IMR-90 (cell line): ENCODE results near the gene NPPA. TPM values are rescaled to one million over a fixed set of nuclear protein-coding genes. Genes with fewer than 3 reads are reported as not detected.
A peak's percentile ranks its signal among the peaks of the same experiment; 100 is the strongest.

Experiments used
- ATAC-seq: fragments of 200-7000 bp; cut with Tn5 transposase; 2 replicates; pipeline ENCODE4 v1.9.1; 2020; ENCODE audit warnings: low read depth, mild to moderate bottlenecking, moderate library complexity
- BruUV-seq: library from RNA; stranded (reverse); fragments of 400-500 nt; replicated peaks from 2 replicates; lab custom pipeline; 2021; lab: Mats Ljungman, UMichigan
- CTCF ChIA-PET: fragments of 300-600 bp; formaldehyde crosslinking; extraction: SDS; loops from one replicate; lab custom pipeline; 2021; ENCODE audit warnings: antibody characterized with exemption; lab: Yijun Ruan, JAX
- POLR2A ChIA-PET: fragments of 300-600 bp; sonication (Branson Sonifier 250); formaldehyde crosslinking; loops from one replicate; lab custom pipeline; 2022; ENCODE audit warnings: antibody characterized with exemption; ENCODE audit not compliant: unreplicated experiment; lab: Charles Lee
- DNase-seq: peaks from one replicate; pipeline ENCODE4 v3.0.0; 2013
- H2AFZ ChIP-seq: replicated peaks from 2 replicates; pipeline ENCODE3; 2013; ENCODE audit warnings: low read length, mild to moderate bottlenecking; ENCODE audit not compliant: poor library complexity
- H2AK5ac ChIP-seq: 2 replicates; pipeline ENCODE4 v1.6.1; 2013; ENCODE audit warnings: low read depth, low read length, inconsistent platforms
- H2AK9ac ChIP-seq: replicated peaks from 2 replicates; pipeline ENCODE3; 2013; ENCODE audit warnings: mild to moderate bottlenecking, low read depth, low read length, moderate library complexity; ENCODE audit not compliant: poor library complexity
- H2BK120ac ChIP-seq: 2 replicates; pipeline ENCODE4 v1.6.1; 2013; ENCODE audit warnings: low read depth, low read length, inconsistent platforms
- H2BK15ac ChIP-seq: 3 replicates; pipeline ENCODE4 v1.6.1; 2013; ENCODE audit warnings: low read depth, low read length, inconsistent platforms
- H2BK20ac ChIP-seq: 2 replicates; pipeline ENCODE4 v1.6.1; 2013; ENCODE audit warnings: low read depth, mild to moderate bottlenecking, inconsistent platforms, low read length, moderate library complexity
- H2BK5ac ChIP-seq: 2 replicates; pipeline ENCODE4 v1.6.1; 2013; ENCODE audit warnings: mild to moderate bottlenecking, low read depth, low read length, inconsistent platforms; ENCODE audit not compliant: poor library complexity, severe bottlenecking
- H3K14ac ChIP-seq: replicated peaks from 2 replicates; pipeline ENCODE4 v1.6.1; 2013; ENCODE audit warnings: low read depth, low read length, inconsistent platforms
- H3K18ac ChIP-seq: 2 replicates; pipeline ENCODE4 v1.6.1; 2013; ENCODE audit warnings: low read depth, low read length, control low read depth
- H3K23ac ChIP-seq: 2 replicates; pipeline ENCODE4 v1.6.1; 2013; ENCODE audit warnings: low read depth, low read length, inconsistent platforms
- H3K27ac ChIP-seq: 2 replicates; pipeline ENCODE4 v1.5.1; 2013; ENCODE audit warnings: mild to moderate bottlenecking, control low read depth, low read length; ENCODE audit not compliant: insufficient read depth
- H3K27me3 ChIP-seq: 2 replicates; pipeline ENCODE4 v1.6.1; 2013; ENCODE audit warnings: low read length; ENCODE audit not compliant: control insufficient read depth, insufficient read depth
- H3K36me3 ChIP-seq: 2 replicates; pipeline ENCODE4 v1.6.1; 2013; ENCODE audit warnings: low read length, mixed read lengths; ENCODE audit not compliant: control insufficient read depth, insufficient read depth
- H3K4ac ChIP-seq: 2 replicates; pipeline ENCODE4 v1.6.1; 2013; ENCODE audit warnings: low read depth, low read length, inconsistent platforms
- H3K4me1 ChIP-seq: 2 replicates; pipeline ENCODE4 v1.6.1; 2013; ENCODE audit warnings: low read length, mixed read lengths; ENCODE audit not compliant: control insufficient read depth, insufficient read depth
- H3K4me2 ChIP-seq: 2 replicates; pipeline ENCODE4 v1.6.1; 2013; ENCODE audit warnings: low read depth, mild to moderate bottlenecking, control low read depth, low read length, moderate library complexity
- H3K4me3 ChIP-seq: 2 replicates; pipeline ENCODE4 v1.5.1; 2013; ENCODE audit warnings: low read depth, mild to moderate bottlenecking, control low read depth, low read length, moderate library complexity; ENCODE audit not compliant: insufficient read depth
- H3K56ac ChIP-seq: 2 replicates; pipeline ENCODE4 v1.6.1; 2013; ENCODE audit warnings: low read length, inconsistent platforms; ENCODE audit not compliant: insufficient read depth; ENCODE audit errors: extremely low read depth
- H3K79me1 ChIP-seq, 2 experiments: 2 replicates each; pipeline ENCODE4 v1.6.1; 2013; ENCODE audit warnings: low read length in 2 of 2, inconsistent platforms in 1 of 2, low read depth in 1 of 2
- H3K9ac ChIP-seq: 2 replicates; pipeline ENCODE4 v1.6.1; 2013; ENCODE audit warnings: low read depth, low read length, control low read depth
- H3K9me1 ChIP-seq: 2 replicates; pipeline ENCODE4 v1.6.1; 2013; ENCODE audit warnings: low read length, inconsistent platforms; ENCODE audit not compliant: insufficient read depth
- H3K9me3 ChIP-seq: 2 replicates; pipeline ENCODE4 v1.6.1; 2013; ENCODE audit warnings: low read length; ENCODE audit not compliant: control insufficient read depth, insufficient read depth
- H4K20me1 ChIP-seq: 2 replicates; pipeline ENCODE4 v1.6.1; 2013; ENCODE audit warnings: low read length, inconsistent platforms; ENCODE audit not compliant: insufficient read depth
- H4K5ac ChIP-seq: 2 replicates; pipeline ENCODE4 v1.6.1; 2013; ENCODE audit warnings: mild to moderate bottlenecking, low read depth, low read length, control low read depth
- H4K8ac ChIP-seq, 2 experiments: 2 replicates each; pipeline ENCODE4 v1.6.1; 2013; ENCODE audit warnings: low read depth in 2 of 2, low read length in 2 of 2, control low read depth in 1 of 2, inconsistent platforms in 1 of 2
- H4K91ac ChIP-seq: 2 replicates; pipeline ENCODE4 v1.6.1; 2013; ENCODE audit warnings: low read depth, low read length, inconsistent platforms; ENCODE audit not compliant: insufficient read depth
- BHLHE40 ChIP-seq: fragments of 150-350 bp; IDR thresholded peaks from 2 replicates; pipeline ENCODE4 v1.6.1; 2016; ENCODE audit warnings: mild to moderate bottlenecking, low read depth, low read length
- CEBPB ChIP-seq: IDR thresholded peaks from 2 replicates; pipeline ENCODE4 v1.6.1; 2012; ENCODE audit warnings: low read depth, low read length, improper control_type of control experiment
- CHD1 ChIP-seq: IDR thresholded peaks from 2 replicates; pipeline ENCODE4 v1.6.1; 2012; ENCODE audit warnings: low read depth, low read length, improper control_type of control experiment
- FOS ChIP-seq: fragments of 150-350 bp; IDR thresholded peaks from 2 replicates; pipeline ENCODE4 v1.6.1; 2016; ENCODE audit warnings: low read depth, low read length
- MAZ ChIP-seq: IDR thresholded peaks from 2 replicates; pipeline ENCODE4 v1.6.1; 2012; ENCODE audit warnings: low read depth, mild to moderate bottlenecking, low read length, improper control_type of control experiment, moderate library complexity, borderline replicate concordance
- MXI1 ChIP-seq: IDR thresholded peaks from 2 replicates; pipeline ENCODE4 v1.6.1; 2012; ENCODE audit warnings: low read depth, mild to moderate bottlenecking, low read length, moderate library complexity, borderline replicate concordance
- NFE2L2 ChIP-seq: fragments of 150-350 bp; IDR thresholded peaks from 2 replicates; pipeline ENCODE4 v1.6.1; 2016; ENCODE audit warnings: low read depth, mild to moderate bottlenecking, low read length
- POLR2A ChIP-seq: IDR thresholded peaks from 2 replicates; pipeline ENCODE4 v1.6.1; 2012; ENCODE audit warnings: mild to moderate bottlenecking, low read depth, low read length
- RAD21 ChIP-seq: IDR thresholded peaks from 2 replicates; pipeline ENCODE4 v1.6.1; 2012; ENCODE audit warnings: low read length, improper control_type of control experiment
- RCOR1 ChIP-seq: IDR thresholded peaks from 2 replicates; pipeline ENCODE4 v1.6.1; 2012; ENCODE audit warnings: mild to moderate bottlenecking, low read length, improper control_type of control experiment; ENCODE audit not compliant: insufficient replicate concordance
- RFX5 ChIP-seq: IDR thresholded peaks from 2 replicates; pipeline ENCODE4 v1.8.0; 2012; ENCODE audit warnings: low read depth, mild to moderate bottlenecking, low read length, moderate library complexity
- SMC3 ChIP-seq: fragments of 150-350 bp; IDR thresholded peaks from 2 replicates; pipeline ENCODE4 v1.6.1; 2016; ENCODE audit warnings: low read depth, mild to moderate bottlenecking, antibody characterized with exemption, low read length, moderate library complexity
- WGBS, 2 experiments: methylation state at CpG; one replicate each; pipeline versions ENCODE4 v1.1.5 to v1.1.7; 2013; ENCODE audit warnings: missing lambda C conversion rate in 2 of 2; ENCODE audit not compliant: insufficient read length in 1 of 2; ENCODE audit errors: extremely low coverage in 2 of 2; 5-methylcytosine and 5-hydroxymethylcytosine counted together
- dilution Hi-C: fragments of 300-500 bp; cut with HindIII; formaldehyde crosslinking; loops from one replicate; pipeline ENCODE4 v1.14.3; 2018; ENCODE audit warnings: low sequenced_read_pairs; ENCODE audit not compliant: unreplicated experiment
- in situ Hi-C: fragments of 300-500 bp; cut with MboI; formaldehyde crosslinking; loops from 3 replicates; pipeline ENCODE4 v1.14.3; 2019; ENCODE audit warnings: low sequenced_read_pairs, inconsistent platforms, mixed read lengths
- intact Hi-C: fragments of 100-400 bp; cut with micrococcal nuclease; formaldehyde crosslinking; loops from 2 replicates; pipeline ENCODE4 v1.10.0; 2022
- polyA plus RNA-seq, 3 experiments: library from polyadenylated mRNA; depleted of rRNA; stranded (reverse); fragments of >200 nt; gene quantifications; 2 replicates each; pipeline ENCODE4 v1.2.3, GENCODE V29; 2012; ENCODE audit warnings: low replicate concordance in 1 of 3
- total RNA-seq: library from RNA; depleted of rRNA; stranded (reverse); fragments of >200 nt; gene quantifications from 2 replicates; pipeline ENCODE4 v1.2.3, GENCODE V29; 2012
- TF ChIP-seq, protein P1 (sequence below): conservative IDR thresholded peaks from 2 replicates; pipeline ENCODE4 v1.5.1; 2012; ENCODE audit warnings: mild to moderate bottlenecking, low read depth, low read length, improper control_type of control experiment

The NPPA gene
- total and polyA plus RNA-seq, 2 of the 4 experiments (the other 2 are of a cell fraction) = not detected

DNA sequence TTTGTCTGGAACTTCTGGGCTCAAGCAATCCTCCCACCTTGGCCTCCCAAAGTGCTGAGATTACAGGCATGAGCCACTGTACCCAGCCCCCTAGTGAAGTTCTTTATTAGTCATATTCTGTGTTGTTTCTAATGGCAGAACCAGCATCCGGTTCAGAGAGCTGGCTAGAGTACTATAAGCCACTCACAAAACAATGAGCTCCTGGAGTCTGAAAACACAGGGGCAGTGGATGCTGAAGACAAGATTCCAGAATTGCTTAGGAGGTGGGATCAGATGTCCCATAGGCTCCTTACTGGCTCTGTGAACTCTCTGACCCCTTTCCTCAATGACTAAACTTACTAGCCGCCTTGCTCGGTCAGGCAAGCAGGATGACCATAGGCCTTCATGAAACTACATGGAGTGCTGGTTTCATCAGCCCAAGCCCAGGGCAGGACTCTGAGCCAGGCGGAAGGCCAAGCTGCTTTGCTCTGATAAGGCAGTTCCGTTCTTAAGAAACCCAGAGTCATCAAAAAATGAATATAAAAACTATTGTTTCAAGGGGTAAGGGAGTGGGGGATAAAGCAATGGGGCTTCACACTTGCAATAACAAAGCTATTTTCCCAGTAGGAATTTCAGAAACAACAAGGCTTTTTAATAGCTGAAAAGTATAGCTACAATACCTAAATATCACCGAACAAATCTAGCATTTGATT is 49.9 kb downstream of the NPPA start (continued):
- TF ChIP-seq RCOR1 (no peak), POLR2A (no peak)

DNA sequence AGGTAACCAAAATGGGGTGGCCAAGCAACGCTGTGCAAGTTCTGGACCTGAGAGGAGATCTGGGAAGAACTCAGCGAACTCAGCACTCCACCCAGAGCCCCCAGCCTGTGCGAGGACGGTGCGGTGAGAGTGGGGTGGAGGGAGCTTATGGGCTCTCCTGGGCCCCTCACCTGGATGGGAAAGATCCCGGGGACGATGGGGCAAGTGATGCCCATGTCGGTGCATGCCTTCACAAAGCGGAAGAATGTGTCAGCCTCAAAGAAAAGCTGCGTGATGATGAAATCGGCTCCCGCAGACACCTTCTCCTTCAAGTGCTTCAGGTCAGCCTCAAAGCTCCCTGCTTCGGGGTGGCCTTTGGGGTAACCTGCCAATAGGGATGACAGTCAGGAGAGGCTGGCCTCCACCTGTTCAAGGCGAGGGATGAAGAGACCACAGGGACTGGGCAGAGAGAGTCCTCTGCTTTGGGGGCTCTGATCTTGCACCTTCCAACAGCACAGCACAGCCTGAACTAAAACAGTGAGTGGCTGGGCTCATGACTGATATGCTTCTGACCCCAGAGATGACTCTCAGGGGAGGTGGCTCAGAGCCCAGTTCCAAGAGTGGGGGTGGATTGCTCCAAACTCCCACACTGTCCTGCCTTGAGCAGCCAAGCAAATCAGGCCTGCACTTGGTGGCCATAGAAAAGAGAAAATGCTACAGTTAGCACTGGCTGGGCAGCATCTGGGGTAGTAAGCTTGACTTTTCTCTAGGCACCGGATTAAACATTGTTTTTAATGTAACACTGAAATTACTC is 51.4 kb downstream of the NPPA start:
- Histone ChIP-seq H3K27me3 (no peaks in the 10 kb centered on the region), H4K20me1 (no peaks in the 10 kb centered on the region), H3K18ac (no peak overlapping the region), H3K27ac (no peak overlapping the region), H2BK20ac (no peak overlapping the region), H3K4me2 (no peak overlapping the region), H4K5ac (no peak overlapping the region), H2BK5ac (no peak overlapping the region), H3K9ac (no peak overlapping the region), H3K9me1 (peaks cover 18% of the 10 kb centered on the region; the same call in 1 of the 2 replicates), H4K8ac (no peak overlapping the region), H3K36me3 (peaks cover 56% of the 10 kb centered on the region), H2BK15ac (no peak overlapping the region), H2AK9ac (peak overlapping the region; percentile 9), H4K91ac (no peak overlapping the region), H2AK5ac (no peak overlapping the region), H3K14ac (no peak overlapping the region), H3K56ac (no peak overlapping the region), H3K4me3 (no peak overlapping the region), H3K9me3 (no peaks in the 10 kb centered on the region), H3K79me1 (peaks cover 0 to 12% of the 10 kb centered on the region in 2 experiments; a peak in 1 of 4 replicates), H3K23ac (no peak overlapping the region), H3K4ac (no peak overlapping the region), H3K4me1 (peaks cover 17% of the 10 kb centered on the region), H2BK120ac (no peak overlapping the region), H2AFZ (peak overlapping the region; percentile 18)
- ChIA-PET CTCF (no interaction called here), POLR2A (no interaction called here)
- WGBS, 2 experiments = 100% methylated on average over 3 of the region's 15 CpGs; no CpG with 5 or more reads in 1 of the 2 experiments
- in situ Hi-C loops = no loop called here
- peak; percentile 72 for ATAC-seq
- BruUV-seq = no TSS peak
- DNase-seq = peak; percentile 64
- dilution Hi-C loops = no loop called here
- intact Hi-C loops = no loop called here
- TF ChIP-seq, protein P1, sequence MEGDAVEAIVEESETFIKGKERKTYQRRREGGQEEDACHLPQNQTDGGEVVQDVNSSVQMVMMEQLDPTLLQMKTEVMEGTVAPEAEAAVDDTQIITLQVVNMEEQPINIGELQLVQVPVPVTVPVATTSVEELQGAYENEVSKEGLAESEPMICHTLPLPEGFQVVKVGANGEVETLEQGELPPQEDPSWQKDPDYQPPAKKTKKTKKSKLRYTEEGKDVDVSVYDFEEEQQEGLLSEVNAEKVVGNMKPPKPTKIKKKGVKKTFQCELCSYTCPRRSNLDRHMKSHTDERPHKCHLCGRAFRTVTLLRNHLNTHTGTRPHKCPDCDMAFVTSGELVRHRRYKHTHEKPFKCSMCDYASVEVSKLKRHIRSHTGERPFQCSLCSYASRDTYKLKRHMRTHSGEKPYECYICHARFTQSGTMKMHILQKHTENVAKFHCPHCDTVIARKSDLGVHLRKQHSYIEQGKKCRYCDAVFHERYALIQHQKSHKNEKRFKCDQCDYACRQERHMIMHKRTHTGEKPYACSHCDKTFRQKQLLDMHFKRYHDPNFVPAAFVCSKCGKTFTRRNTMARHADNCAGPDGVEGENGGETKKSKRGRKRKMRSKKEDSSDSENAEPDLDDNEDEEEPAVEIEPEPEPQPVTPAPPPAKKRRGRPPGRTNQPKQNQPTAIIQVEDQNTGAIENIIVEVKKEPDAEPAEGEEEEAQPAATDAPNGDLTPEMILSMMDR = no peak
- TF ChIP-seq NFE2L2 (no peak), SMC3 (no peak), FOS (no peak), RAD21 (no peak), BHLHE40 (no peak), MAZ (peak; percentile 24; the same call in 1 of the 2 replicates), POLR2A (no peak), RFX5 (no peak), MXI1 (no peak), CHD1 (no peak), CEBPB (peak; percentile 23; the same call in 1 of the 2 replicates), RCOR1 (no peak)
